HG03342 (cell line): Measurements from ENCODE around the gene NWD2.

Source experiments
- ATAC-seq: cut with Tn5 transposase; IDR thresholded peaks from one replicate; pipeline ENCODE4 v1.9.1; 2021; ENCODE audit warnings: mild to moderate bottlenecking, moderate library complexity; ENCODE audit not compliant: unreplicated experiment

Gene NWD2

DNA sequence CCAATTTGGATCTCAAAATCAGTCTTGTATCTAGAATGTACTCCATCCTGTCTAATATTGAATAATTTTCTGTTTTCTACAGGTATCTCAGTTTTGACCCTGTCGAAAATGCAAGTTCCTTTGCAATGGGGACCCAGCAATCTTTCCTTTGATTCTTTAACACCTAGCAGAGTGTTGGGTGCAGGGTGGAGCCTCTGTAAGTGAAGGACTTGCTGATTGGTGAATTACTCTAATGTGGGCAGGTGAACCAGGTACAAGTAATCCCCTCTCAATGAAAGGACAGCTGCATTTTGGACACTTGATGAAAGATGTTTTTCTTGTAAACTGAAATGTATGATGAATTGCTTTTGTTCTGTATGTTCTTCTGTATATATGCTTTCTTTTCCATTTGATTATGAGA is 54.9 kb downstream of the NWD2 start:
- ATAC-seq: no peak

DNA sequence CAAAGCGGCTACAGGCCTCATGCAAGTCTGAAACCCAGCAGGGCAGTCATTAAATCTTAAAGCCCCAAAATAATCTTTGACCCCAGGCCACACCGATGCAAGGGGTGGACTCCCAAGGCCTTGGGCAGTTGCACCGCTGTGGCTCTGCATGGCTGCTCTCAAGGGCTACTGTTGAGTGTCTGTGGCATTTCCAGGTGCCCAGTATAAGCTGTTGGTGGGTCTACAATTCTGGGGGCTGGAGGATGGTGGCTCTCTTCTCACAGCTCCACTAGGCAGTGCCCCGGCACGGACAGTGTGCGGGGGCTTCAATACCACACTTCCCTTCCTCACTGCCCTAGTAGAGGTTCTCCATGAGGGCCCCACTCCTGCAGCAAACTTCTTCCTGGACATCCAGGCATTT is 60.1 kb downstream of the NWD2 start:
- no peak for ATAC-seq

DNA sequence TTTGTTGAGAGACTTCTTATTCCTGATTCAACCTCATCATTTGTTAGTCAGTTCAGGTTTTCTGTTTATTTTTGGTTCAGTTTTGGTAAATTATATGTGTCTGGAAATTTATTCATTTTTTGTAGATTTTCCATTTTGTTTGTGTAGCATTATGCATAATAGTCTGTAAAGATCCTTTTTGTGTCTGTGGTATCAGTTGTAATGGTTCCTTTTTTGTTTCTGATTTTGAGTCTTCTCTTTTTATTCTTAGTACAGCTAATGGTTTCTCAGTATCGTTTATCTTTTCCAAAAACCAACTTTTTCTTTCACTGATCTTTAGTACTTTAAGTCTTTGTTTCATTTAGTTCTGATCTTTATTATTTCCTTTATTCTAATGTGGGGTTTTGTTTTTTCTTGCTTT is 61.4 kb downstream of the NWD2 start:
- ATAC-seq: no peak

DNA sequence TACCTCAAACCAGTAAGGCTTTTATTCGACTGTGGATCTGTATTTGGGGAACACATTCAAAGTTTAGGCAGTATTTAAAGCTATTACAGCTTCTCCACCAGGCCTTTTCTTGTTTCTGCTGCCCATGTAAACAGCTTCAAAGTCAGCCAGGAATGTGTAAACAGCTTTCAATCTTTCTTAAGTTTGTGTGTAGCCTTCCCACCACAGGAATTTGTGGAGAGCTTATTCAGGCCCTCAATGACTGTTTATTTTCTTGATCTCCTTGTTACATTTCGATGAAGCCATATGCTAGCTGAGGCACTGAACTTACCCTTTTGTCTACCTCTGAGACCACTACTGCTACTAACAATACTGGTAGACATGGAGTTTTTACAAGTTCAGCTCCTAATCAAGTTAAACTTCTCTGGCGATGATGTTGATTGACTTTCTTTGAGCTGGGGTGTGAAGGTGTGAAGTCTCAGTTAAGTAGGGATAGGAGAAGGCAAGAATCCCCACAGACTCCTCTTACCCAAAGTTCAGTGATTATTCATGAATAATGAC is 72.6 kb downstream of the NWD2 start:
- no peak for ATAC-seq

DNA sequence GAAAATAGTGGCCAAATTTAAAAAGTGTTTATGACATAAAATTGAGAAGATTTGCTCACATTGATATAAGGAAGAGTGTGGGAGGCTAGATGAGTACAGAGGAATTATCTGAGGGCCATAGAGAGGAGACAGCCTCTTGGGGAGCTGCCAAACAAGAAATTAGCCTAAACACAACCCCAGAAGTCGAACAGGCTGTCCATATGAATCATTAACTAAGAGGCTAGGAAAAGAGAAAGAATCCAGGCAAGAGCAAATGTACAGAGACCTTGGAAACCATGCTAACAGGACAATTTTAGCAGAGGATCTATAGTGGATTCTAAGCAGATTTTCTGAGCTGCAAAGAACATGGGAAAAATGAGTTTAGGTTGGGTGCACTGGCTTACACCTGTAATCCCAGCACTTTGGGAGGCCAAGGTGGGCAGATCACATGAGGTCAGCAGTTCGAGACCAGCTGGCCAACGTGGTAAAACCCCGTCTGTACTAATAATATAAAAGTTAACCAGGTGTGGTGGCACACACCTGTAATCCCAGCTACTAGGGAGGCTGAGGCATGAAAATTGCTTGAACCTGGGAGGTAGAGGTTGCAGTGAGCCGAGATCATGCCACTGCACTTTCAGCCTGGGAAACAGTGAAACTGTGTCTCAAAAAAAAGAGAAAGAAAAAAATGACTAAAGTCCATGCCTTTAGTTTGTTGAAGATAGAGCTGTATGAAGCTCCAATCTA is 76.1 kb downstream of the NWD2 start:
- ATAC-seq: no peak

DNA sequence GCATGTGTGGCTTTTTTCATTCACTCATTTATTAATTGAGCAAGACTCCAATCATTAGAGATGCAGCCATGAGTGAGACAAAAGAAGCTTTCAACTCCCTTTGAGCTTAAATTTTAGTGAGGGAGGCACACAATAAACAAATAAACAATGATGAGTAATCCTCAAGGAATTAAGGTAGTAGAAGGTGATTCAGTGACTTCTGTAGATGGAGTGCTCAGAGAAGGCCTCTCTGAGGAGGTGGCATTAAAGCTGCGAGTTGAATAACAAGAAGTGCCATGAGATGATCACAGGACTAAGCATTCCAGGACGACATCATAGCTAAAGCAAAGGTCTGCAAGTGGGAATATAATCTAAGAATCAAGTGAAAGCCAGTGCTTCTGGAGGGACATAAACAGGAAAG is 77.6 kb downstream of the NWD2 start:
- no peak for ATAC-seq

DNA sequence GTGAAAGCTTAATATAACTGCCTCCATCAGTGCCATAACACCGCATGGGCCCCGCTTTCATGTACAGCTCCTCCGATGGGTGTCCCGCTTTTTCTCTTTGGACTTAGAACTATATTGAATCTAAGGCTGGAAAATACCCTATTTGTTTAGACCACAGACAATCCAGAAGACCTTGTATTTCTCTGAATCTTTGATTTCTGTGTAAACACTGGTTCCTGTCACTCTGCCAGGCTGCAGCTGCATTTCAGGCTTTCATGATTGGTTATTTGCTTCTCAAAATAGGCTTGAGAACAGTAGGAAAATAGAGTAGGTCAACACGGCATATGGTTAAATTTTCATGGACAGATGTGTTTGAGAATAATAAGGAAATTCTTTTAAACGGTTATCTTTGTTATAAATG is 80.0 kb downstream of the NWD2 start:
- ATAC-seq: no peak

DNA sequence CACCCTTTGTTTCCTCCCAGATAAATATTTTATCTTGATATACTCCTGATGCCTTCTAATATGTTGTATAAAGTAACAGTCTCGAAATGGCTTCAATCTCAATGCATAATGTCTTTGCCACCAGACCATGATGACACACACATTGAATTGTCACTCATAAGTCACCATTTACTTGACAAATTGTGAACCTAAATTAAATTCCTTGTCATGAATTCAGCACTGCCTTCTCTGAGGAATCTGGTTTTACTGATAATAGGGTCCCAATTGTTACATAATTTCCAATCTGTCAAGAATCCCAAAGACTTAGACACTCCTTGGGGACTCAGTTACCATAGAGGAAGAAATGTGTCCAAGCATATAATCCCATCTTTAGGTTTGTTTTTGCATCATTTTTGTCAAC is 82.3 kb downstream of the NWD2 start:
- ATAC-seq: no peak

DNA sequence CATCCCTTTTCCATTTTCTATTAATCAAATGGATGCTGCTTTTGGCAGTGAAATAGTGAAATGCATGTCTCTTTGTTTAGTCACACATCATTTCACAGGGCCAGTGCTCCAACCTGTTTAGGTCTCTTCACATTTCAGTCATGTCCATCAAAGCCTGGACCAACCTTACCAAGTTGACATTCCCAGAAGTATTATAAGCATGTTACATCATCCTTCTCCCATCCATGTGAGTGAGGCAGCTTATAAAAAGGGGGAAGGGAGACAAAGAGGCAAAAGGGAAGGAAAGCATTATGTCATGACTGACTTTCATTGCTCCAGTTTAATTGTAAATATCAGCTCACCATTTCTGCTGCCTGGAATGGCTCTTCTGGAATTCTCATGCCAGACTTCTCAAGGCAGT is 94.4 kb downstream of the NWD2 start:
- no peak for ATAC-seq

DNA sequence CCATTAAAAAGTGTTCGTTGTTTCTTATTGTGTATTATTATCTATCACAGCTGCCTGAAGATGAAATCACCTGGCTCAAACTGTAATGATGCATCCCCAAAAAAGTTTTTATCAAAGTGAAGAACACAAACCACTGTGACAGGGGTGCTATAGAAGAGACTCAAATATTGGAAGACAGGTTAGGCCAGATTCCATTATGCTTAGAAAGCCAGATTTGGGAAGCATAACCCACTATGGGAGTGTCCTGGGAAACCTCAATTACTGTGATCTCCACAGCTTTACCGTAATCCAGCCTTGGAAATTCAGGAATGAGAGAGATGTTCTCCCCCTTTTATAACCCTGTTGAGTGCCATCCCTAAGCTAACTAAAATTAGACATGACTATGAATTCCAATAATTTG is 114.2 kb downstream of the NWD2 start:
- ATAC-seq: no peak

DNA sequence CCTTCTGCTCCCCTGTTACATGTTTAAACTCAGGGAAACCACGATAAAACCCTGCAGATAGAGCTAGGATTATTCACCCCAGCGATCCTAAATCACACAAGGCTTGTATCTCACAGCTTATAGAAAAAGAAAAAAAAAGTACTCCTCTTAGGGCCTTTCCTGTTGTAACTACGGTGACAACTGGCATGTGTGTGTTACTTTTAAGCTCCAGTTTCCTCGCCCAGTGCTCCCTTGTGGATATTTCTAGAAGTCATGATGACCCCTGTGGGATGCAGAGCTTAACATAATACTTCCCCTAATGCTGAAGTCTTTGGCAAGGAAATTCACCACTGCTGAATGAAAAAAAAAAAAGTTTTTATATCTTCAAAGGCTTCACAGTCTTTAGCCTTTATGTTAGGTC is 114.7 kb downstream of the NWD2 start:
- ATAC-seq: no peak

DNA sequence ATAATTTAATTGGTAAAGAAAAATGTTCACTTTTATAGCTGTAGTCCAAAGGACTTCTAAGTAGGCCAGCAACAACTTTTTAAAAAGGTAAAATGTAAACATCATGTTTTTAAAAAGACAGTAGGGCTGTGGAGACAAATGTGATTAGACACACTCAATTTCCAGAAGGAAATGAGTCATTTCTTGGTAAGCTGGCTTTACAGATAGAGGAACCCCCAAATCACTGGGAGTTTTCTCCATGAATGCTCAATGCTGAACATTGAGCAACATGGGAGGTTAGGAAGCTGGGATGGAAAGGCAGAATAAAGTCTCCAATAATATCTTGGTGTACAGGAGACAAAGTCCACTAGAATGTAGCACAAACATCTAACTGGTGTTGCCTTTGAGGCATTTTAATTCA is 121.3 kb downstream of the NWD2 start:
- no peak for ATAC-seq

DNA sequence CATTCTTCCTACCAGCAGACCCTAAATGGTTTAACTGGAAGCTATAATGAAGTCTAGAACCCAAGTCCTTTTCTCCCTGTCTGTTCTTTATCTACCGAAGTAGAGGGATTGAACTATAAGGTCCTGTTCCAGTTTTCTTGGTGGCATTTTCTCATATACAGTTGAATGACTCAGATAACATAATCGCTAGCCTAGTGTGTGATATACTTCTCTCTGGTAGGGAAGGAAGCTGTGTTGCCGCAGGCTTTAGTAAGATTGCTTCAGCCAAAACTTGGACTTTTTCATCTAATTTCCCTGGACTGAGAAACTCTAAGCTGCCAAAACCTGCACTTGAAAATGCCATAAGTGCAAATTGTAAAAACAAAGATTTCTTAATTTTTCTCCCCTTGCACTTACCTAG is 123.4 kb downstream of the NWD2 start:
- ATAC-seq: no peak

DNA sequence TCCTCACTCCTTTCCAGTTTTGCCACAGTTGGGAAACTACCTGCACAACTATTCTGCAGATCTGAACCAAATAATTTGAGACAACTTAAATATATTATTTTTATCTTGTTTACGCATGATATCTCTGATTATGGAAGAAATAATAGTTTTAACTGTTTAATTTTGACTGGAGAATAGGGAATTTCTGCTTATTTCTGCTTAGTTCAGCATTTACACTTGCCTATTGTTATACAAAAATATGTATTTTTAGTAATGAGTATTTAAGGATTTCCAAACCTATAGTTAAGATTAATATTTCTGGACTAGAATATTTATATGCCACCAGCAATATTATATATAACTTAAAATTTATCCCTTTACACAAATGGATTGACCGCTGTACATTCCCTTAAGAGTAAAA is 125.5 kb downstream of the NWD2 start:
- ATAC-seq: no peak

DNA sequence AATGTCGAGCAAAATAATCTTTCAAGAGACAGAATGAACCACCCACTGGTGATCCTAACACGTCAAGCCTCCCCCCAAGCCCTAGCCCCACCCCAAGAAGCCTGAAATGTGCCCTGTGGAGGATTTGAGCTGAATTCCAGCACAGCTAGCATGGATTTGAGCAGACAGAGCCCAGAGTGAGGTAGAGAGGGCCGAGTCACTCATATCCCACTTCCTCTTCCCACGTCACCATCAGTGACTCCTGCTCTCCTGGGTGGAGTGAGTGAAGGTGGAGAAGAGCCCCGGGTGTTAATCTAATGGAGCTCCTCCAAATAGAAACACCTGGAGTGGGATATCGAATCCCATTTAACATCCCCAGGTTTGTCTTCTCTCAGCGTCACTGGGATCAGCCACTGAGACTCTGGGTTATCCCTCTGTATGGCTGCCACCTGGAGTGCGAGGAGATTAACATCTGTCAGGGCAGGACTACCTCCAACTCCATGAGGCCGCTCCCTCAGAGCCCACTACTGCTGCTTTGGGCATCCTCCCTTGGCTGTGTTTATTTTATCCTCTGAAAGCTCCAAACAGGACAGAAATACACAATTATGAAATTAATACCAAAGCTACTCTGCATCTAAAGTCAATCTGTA is 136.6 kb downstream of the NWD2 start:
- ATAC-seq: no peak

DNA sequence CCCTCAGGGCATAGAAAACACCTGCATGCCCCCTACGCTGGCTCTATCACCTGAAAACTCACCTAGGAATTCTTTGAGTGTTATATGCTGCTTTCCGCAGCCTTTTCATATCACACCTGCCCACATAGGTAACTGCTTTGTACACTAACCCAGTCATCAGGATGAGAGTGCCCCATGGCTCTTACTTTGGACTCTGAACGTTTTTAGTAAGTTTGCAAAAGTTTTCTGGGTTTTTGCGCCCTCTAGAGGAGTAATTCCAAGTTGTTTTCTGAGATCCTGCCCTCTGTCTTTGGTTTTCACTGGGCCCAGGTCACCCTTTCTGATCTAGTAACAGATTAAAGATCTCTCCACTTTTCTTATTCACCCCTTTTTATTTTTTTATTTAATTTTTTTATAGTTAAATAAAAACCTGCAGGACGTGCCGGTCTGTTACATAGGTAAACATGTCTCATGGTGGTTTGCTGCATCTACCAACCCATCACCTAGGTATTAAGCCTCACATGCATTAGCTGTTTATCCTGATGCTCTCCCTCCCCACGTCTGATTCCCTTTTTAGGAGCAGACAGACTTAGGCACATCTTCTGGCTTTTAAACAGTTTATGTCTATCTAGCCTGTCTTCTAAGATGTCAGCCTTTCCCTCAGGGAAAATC is 139.2 kb downstream of the NWD2 start:
- ATAC-seq: peak; percentile 75

DNA sequence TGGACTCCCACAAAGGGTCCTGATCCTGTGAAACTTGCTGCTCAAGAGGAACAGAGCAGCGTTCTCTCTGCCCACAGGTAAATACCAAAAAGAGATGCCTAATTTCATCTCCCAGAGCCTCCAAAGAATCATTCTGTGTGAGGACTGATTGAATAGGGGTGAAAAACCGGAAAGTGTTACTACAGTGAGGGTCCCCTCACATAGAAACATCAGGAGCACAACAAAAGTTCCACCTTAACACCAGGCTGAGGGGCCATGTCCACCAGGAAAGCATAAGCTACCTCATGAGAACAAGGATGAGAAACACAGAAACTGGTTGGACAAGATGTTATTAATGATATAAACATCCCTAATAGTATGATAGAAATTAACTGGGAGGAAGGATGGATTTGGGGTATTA is 140.9 kb downstream of the NWD2 start:
- no peak for ATAC-seq

DNA sequence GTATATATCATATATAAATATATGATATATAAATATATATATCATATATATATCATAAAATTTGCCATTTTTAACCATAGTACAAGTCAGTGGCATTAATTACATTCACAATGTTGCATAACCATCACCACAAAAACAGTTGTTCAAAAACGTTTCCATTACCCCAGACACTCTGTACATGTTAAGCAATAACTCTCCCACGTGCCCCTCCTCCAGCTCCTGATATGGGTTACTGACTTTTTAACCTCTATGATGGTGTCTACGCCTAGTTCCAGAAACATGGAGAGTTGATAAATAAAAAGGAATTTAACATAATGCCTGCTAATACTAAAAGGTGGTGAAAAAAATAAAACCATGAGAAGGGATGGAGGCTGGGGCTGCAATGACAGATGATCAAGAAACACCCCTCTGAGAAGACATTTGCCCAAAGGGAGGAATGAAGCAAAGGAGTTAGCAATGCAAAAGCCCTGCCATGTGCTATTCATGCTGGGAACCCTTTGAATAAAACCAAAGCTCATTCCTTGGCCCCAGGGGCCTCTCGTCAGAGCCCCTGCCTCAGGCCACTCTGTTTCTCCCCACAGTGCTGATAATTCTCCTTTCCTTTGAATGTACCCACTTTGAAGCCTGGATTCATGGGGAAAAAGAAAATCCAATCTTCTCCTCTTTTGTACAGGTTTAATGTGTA is 144.3 kb downstream of the NWD2 start:
- ATAC-seq: no peak

DNA sequence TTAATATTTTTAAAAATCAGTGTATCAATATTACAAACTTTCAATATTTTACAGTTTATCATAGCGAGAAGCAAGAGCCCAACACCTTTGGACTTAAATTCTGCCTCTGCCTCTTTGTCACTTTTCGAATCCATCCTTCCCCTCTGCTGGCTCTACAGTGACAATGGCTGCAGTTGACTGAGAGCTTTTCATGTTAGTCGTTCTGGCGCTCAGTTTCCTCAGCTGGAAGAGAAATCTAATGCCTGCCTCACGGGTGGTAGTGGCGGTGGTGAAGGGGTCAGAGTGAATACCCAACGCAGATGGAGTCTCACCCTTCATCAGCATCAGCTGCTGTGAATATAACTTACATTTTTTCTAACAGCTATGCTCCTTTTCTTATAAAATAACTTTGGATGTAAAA is 144.8 kb downstream of the NWD2 start:
- ATAC-seq: no peak

DNA sequence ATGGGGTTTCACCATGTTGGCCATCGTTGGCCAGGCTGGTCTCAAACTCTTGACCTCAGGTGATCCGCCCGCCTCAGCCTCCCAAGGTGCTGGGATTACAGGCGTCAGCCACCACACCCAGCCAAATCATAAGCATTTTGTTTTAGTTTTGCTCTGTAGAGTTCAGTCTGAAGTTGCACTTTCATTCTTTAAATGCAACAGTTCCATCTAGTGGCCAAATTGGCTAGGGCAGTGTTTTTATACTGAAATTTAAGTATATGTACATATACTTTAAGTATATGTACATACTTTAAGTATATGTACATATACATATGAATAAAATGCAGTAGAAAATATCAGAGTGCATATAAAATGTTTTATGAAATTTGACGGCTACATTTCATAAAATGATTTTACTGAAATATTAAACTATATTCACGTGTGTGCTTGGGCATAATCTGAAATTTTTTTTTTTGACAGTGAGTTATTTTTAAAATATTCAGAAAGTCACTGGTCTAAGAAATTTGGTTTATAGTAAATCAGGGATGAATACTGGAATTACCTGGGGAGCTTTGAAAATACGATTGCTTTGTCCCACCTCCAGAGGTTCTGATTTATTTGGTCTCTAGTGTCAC is 145.5 kb downstream of the NWD2 start:
- ATAC-seq: peak; percentile 68
